Measurements from ENCODE around the gene ERC1.

Gene ERC1

DNA sequence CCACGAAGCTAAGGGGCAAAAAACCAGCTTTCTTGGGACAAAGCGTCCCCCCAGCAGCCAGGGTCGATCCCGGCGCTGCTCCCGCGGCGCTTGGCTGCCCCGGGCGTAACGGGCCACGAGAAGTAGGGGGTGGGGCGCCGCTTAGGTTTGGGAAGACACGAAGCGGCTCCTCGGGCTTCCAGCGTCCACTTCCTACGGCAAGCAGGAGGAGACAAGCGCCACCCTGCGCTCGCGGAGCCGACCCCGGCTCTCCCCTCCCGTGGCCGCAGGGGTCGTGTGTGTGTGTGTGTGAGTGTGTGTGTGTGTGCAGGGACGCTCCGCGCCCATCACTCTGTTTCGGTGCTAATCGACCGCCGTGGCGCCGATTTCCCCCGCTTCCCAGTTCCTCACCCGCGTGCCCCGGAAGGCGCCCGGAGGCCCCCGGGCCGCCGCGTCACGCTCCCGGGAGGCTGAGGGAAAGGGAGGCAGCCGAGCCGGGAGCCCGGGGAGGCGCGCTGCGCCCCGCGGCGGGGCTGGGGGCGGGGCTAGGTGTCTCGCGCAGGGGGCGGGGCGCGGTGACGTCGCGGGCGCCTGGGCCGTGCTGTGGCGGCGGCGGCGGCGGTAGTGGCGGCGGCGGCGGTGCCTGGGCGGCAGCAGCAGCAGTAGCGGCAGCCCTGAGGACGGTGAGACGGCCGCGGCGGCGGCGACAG lies at the start of gene ERC1:
Gene ERC1, plus strand, starts transcription at position 563 of the 689 bp plus-strand sequence. CDS start 36,681 bp downstream, outside the sequence.
- peak; percentile 89 for DNase-seq

DNA sequence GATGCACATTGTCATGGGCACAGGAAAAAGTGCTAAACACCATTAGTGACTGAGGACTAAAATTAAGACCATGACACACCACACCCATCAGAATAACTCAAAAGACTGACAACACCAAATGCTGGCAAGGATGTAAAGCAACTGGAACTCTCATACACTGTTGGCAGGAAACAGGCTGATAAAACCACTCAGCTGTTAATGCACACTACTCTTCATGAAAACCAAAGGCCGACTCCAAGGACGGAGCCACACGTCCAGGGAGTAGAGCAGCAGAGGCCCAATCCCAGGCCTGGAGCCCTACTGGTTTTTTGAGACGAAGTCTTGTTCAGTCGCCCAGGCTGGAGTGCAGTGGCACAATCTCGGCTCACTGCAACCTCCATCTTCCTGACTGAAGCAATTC lies 48.0 kb upstream of the ERC1 start:
- no peak for DNase-seq

DNA sequence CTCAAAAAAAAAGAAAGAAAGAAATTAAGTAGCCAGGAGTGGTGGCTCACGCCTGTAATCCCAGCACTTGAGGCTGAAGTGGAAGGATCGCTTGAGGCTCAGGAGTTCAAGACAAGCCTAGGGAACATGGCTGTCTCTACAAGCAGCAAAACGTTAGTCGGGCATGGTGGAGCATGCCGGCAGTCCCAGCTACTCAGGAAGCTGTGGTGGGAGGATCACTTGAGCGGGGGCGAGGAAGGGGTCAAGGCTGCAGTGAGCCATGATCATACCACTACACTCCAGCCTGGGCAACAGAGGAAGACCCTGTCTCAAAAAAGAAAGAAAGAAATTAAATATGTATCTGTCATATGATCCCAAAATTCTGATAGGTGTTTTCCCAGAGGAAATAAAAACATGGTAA lies 46.8 kb upstream of the ERC1 start:
- DNase-seq, result no peak

DNA sequence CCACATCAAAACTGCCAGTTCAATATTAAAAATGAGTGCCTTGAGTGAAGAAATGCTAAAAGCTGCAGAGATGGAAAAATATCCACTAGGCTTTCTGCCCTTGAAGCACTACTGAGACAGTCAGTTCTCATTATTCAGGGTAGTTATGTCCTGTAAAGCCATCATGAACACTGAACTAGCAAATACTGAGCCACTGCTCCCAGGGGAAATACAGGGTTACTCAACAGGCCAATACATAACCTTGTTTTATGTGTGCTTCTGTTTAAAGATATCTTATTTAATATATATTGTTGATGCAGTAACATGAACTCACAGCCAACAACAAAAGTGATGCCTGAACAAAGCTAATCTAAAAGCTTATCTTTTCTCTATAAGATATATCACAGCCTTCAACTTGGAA lies 44.8 kb upstream of the ERC1 start:
- no peak for DNase-seq

DNA sequence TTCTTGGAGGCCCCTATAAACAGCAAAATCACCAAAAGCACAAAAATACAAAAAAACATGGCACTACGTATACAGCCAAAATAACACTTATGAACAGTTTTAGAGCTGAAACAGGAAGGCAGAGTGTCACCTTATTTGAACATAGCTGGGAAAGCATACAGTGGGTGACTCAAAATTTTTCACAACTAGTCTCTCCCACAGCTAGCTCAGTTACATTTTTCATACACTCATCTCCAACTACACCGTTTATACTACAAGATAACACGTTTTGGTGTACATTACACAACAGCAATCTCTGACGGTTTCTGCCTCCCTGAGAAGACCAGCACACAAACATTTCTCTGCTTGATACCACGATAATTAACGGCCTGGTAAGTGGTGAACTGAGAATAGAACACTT lies 44.4 kb upstream of the ERC1 start:
- no peak for DNase-seq

DNA sequence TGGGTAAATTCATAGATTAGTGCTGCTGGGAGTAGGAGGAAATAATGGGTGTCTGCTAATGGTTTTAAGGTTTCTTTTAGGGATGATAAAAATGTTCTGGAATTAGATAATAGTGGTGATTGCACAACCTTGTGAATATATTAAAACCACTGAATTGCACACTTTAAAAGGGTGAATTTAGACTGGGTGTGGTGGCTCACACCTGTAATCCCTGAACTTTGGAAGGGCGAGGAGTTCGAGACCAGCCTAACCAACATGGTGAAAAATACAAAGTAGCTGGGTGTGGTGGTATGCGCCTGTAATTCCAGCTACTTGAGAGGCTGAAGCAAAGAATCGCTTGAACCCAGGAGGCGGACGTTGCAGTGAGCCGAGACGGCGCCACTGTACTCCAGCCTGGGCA lies 42.8 kb upstream of the ERC1 start:
- no peak for DNase-seq

DNA sequence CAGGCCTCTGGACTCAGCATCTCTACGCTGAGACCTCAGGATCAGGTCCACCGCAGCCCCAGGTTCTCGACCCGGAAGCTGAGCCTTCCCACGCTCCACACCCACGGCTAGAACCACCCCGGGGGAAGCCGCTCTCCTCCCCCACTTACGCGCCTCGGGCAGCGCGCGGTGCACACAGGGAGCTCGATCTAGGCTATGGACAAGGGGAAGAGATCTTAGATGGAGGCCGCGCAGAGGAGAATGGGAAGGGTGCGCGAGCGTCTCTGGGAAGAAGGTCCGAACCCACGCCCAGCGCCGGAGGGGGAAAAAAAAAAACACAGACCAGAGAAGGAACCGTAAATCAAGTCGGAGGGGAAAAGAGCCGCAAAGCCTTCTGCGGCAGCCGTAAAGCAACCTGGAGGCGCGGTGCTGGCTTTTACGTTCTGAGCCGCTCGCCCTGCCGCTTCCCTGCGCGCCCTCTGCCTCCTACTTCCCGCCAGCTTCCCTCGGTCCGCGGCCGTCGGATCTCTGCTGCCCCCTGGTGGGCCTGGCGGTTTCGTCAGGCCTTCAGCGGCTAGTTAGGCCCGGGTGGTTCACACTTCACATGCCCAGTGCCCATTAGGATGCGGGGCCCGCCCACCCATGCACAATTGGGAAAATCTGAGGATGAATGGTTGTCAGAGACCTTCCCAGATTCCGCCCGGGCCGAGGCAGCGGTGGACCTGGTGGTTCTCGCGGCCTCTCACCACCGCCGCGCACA lies 41.4 kb upstream of the ERC1 start, which contains the start of gene RAD52:
Gene RAD52, minus strand, starts transcription at position 242 of the 739 bp plus-strand sequence. CDS start 16,636 bp downstream, outside the sequence.
- DNase-seq, result peak; percentile 99

DNA sequence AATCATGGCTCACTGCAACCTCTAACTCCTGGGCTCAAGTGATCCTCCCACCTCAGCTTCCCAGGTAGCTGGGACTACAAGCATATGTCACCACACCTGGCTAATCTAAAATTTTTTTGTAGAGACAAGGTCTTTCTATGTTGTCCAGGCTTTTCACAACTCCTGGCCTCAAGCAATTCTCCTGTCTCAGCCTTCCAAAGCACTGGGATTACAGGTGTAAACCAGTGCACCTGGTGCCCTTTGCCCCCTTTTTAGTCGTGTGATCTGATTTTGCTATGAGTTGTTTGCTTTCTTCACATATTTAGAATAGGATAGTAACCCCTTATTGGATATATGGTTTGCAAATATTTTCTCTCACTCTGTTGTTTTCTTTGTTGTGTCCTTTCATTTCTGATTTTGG lies 39.8 kb upstream of the ERC1 start:
- no peak for DNase-seq

DNA sequence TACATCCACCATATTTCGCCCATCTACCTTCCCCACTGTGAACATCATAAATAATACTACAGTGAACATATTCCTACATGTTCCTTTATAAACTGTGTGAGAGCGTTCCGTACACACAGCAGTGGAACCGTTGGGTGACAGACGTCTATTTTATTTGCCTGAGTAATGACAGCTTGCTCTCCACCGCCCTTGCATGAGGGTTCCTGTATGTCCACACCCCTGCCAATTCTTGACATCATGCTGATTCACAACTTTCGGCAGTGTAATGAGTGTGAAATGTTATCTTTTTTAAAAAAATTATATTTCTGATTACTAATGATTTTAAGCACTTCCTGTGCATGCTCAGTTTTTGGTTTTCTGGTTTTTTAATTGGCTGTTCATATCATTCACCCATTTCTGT lies 37.2 kb upstream of the ERC1 start:
- DNase-seq, result peak; percentile 68

DNA sequence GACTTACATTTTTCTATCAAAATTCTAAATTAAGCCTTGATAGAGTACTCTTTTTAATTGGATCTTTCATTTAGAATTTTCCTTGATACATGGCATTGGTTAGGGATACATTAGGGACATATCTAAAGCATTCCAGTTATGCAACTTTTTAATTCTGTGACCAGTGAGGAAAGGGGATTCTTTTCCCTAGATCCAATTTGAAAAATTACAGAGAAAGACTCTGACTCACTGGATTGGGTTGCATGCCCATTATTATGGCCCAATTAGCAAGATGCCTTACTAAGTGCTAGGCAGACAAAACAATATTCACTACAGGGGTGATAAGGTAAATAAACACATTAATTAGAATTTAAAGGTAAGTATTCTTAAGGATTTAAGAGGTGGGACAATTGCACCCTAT lies 36.3 kb upstream of the ERC1 start:
- DNase-seq, result peak; percentile 32

DNA sequence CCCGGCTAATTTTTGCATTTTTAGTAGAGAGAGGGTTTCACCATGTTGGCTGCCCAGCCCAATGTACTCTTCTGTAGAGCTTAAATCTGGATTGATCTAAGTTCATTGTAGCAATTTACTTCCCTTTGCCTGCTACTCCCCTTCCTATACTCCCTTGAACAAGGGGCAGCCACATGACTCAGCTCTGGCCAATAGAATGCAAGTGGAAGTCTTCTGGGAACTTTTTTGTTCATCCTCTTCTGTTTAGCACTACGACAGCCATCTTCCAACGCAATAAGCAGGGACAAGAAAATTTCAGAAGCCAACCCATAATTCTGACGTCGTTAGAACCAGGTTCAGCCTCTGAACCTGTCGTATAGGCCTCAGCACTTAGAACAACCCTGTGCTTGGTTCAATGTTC lies 35.1 kb upstream of the ERC1 start:
- DNase-seq, result no peak

DNA sequence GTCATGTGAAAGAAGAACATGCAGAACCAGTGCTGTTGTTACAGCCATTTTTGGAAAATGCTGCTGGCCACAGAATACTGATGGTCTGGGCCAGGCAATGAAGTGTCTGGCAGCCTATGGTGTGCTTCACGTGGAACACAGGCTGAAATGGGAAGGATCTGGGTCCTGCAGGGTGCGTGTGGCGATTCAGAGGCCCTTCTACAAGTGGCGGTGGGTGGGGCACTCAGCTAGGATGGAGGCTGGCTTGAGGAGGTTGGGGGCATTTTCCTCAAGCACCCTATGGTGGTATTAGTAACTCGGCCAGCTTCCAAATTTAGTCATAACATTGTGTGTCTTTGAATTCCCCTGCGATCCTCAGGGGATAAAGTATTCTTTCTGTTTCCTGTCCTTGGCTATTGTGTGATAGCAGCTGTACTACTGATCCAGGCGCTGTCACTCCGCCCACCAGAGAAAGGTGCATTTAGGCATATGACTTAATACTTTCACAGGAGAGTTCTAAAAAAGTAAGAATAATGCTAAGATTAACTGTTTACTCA lies 32.4 kb upstream of the ERC1 start:
- peak; percentile 16 for DNase-seq

DNA sequence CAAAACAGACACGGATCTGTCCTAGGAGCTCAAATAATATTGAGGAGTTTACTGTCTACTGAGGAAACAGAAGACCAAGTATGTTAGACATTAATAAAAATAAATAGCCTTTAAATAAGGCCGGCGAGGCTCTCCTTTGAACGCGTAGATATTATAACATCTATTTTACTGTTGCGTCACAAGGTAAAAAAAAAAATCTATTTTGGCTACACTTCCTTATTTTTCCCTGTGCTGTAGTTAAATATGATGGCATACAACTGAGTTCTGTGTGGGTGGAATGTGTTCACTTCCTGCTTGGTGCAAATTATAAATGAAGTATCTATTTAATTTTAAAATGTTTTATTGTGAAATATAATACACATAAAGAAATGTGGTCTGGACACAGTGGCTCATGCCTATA lies 24.3 kb upstream of the ERC1 start:
- no peak for DNase-seq

DNA sequence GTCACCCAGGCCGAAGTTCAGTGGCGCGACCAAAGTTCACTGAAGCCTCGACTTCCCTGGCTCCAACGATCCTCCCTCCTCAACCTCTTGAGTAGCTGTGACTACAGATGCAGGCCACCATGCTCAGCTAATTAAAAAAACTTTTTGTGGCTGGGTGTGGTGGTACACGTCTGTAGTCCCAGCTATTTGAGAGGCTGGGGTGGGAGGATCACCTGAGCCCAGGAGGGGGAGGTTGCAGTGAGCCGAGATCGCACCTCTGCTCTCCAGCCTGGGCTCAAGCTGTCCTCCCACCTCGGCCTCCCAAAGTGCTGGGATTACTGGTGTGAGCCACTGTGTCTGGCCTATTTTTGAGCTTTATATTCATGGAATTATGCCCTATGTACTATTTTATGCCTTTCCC lies 23.4 kb upstream of the ERC1 start:
- DNase-seq, result no peak

DNA sequence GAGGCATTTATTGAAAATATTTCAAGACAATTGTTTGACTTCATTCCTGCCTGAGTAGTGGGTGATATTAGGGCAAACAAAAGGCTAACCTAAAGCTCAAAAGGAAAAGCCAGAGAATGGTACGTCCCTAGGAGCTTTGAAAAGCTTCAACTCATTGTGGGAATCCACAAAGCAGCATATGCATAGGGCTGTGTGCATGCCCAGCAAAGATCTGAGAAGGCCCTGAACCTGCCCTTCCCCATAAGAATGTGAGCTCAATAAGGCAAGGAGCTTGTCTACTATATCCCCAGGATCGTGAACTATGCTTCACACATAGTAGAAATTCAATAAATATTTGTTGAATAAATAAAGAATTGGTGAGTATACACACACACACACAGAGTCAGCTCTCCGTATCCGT lies 22.5 kb upstream of the ERC1 start:
- DNase-seq, result no peak

DNA sequence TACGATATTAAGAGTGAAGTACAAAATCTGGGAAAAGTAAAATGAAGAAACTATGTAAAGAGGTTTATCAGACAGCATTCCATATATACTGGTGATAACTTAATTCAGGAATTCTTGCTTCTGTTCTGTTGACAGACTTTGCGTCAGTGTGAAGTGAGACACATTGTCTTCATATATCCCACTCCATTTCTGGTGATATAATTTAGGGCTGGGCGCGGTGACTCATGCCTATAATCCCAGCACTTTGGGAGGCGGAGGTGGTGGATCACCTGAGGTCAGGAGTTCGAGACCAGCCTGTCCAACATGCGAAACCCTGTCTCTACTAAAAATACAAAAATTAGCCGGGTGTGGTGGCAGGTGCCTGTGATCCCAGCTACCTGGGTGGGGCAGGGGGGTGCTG lies 21.2 kb upstream of the ERC1 start:
- DNase-seq, result no peak

DNA sequence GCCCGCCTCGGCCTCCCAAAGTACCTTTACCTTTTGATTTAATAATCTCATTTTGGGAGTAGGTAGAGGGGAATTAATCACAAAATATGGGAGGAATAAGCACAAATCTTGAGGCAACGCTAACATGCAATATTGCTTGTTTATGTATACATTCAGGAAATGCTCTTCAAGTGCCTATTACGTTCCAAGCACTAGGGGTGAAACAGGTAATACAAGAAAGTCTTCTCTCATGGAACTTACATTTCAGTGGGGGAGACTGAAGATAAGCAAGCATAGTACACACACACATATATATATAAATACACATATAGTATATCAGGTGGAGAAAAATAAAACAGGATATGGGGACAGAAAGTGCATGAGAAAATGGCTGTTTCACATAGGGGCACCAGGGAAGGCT lies 19.0 kb upstream of the ERC1 start:
- DNase-seq, result no peak

DNA sequence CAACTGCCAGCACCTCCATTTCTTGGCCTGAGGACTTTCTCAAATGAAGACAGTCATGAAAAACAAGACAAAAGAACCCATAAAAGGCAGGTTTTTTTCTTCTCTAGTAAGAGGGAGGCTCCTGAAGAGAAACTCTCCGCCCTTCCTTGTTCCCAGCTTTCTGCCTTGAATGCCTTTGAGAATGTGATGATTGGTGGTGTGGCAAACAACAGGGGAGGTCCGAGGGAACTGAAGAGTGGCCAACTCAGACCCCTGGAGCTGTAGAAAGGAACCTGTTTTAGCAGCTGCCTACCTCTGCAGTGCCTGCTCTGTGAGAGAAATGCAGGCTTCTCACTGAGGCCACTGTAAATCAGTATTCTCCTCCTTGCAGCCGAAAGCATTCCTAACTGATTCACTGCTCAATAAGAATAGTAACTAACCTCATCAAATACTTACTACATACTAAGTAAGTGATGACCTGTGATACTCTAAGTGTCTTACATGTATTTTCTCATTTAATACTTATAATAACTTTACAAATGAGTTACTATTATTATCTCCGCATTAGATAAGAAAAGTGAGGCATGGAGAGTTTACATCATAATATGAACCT lies 16.7 kb upstream of the ERC1 start:
- DNase-seq, result no peak

DNA sequence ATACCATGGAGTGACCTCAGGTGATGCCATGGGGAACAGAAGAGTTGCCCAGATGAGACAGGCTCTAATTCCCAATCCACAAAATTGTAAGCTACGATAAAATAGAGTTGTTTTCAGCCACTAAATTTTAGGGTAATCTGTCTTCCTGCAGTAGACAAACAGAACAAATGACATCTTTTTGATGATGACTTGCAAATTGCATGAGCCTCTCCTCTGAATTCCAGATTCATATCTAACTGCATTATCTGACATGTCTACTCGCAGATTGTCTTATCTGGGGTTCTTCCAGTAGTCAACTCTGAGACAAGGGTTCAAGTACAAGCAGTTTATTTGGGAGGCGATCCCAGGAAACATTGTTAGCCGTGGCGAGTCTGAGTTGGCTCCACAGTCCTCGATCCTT lies 14.4 kb upstream of the ERC1 start:
- no peak for DNase-seq

DNA sequence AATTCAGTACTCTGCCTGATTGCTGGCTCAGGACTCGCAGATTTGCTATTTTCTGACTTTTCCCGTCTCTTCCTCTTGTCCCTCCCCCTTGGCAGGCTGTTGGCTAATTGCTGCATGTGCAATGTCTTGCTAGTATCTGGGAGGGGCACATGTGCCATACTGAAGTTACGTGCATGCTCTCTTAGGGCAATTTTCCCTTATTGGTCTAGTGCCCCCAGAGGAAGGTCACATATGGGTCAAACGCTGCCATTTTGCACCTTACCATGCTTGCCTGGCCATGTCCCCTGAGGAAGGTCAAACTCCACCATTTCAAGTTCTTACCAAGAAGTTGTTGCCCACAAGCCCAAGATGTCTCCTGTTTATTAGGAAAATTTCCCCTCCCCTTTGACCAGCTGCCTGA lies 13.9 kb upstream of the ERC1 start:
- no peak for DNase-seq

DNA sequence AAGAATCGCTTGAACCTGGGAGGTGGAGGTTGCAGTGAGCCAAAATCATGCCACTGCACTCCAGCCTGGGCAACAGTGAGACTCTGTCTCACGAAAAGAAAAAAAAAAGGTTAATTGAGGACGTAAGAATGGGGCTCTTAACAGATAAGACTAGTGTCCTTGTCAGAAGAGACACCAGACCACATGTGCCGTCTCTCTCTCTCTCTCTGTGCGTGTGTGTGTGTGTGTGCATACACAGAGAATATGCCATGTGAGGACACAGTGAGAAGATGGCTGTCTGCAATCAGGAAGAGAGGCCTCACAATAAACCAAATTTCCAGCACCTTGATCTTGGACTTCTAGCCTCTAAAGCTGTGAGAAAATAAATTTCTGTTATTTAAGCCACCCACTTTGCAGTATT lies 11.7 kb upstream of the ERC1 start:
- DNase-seq, result no peak

DNA sequence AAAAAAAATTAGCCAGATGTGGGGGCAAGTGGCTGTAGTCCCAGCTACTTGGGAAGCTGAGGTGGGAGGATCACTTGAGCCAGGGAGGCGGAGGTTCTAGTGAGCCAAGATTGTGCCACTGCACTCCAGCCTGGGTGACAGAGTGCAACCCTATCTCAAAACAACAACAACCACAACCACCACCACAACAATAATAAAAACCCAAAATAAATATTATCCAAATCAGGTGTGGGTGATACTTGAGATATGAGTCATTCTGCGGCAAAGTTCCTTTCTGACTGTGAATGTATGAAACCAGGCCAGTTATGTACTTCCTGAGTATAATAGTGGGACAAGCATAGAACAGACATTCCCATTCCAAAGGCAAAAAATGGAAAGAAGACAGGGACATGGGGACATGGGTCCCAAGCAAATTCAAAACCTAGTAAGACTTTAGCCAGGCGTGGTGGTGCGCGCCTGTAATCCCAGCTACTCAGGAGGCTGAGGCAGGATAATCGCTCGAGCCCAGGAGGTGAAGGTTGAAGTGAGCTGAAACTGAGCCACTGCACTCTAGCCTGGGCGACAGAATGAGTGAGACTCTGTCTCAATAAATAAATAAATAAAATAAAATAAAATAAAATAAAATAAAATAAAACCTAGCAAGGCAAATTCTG lies 9.7 kb upstream of the ERC1 start:
- no peak for DNase-seq

DNA sequence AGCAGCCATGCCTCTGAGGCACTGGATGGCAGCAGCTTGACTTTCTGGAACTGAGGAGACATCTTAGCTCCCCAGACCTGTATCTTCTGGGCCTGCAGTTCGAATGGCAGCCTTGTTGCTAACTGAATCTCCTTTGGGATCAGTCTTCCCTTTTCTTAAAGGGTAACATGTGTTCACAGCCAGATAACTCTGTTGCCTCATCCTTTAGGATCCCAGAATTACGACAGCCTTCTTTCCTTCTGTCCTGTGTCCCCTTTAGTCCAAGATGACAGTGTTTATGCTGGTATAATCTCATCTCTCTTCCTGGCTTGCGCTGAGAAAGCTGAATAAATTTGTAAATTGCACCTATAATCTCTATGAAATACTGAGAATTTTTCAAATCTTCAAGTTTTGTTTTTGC lies 9.1 kb upstream of the ERC1 start:
- DNase-seq, result no peak

DNA sequence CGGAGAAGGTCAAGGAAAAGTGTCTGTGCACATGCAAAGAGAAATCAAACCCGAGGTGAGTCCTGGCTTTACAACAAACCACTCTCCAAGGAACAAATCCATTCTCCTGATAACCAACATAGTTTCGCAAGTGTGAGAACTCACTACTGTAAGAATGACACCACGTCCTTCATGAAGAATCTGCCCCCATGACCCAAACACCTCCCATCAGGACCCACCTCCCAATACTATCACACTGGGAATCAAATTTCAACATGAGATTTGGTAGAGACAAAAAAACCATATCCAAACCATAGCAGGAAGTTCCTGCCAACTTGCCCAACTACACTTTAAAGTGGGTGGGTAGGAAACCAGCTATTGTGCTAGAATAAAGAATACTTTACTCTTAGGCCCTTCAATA lies 2.4 kb upstream of the ERC1 start:
- DNase-seq, result no peak

Data from fibroblast of upper back skin (primary cell).